NCI-H2029 (cell line): ENCODE data around the gene TXNDC2.
"Not testable (repeated sequence)": the region's sequence is repeated elsewhere in the genome, so short reads cannot be mapped to it uniquely, and the experiment has no call there.

Experiments used
- DNase-seq: peaks from one replicate; lab custom pipeline; 2025; lab: John Stamatoyannopoulos, UW

Gene TXNDC2

GRCh38 chr18:9885170-9886004 lies at the start of gene TXNDC2:
Gene TXNDC2 (plus strand): TSS chr18:9885973. CDS start chr18:9886681, 708 bp downstream.
- no peak for DNase-seq

GRCh38 chr18:9838144-9838877 lies 47.5 kb upstream of the TXNDC2 start:
- peak; percentile 68 for DNase-seq

DNA sequence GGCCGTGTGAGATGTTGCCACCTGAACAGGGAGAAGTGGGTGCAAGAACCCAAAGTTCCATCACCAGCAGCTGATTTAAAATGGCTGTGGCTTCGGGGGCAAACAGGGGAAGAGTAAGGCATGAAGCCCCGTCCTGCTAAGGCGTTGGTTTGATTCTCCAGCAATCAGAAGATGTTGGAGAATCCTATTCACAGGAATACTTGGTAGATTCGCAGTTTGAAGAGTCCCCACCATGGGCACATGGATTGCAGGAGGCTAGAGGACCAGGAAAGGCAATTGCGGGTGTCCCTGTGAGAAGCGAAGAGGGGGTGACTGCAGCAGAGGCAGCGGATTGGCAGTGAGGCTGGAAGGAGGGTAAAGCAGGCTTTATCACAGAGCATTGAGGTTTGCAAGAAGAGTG lies 46.6 kb upstream of the TXNDC2 start:
- no peak for DNase-seq

DNA sequence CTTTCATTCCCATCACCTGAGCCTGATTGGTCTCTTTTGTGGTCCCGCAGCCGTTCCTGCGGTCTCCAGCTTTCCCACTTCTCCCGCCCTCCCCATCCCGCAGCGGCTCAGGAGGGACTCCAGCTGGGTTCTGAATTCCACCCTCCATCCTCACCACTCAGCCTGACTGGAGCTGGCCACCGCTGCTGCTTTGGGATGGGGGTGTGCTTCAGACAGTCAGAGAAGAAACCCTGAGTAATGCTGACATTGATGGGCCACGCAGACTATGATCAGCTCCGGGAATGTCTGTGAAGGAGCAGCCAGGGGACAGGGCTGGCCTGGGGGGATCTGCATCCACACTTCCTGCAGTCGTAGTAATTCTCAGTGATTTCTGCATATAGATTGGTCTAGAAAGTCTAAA lies 45.9 kb upstream of the TXNDC2 start:
- DNase-seq: no peak

DNA sequence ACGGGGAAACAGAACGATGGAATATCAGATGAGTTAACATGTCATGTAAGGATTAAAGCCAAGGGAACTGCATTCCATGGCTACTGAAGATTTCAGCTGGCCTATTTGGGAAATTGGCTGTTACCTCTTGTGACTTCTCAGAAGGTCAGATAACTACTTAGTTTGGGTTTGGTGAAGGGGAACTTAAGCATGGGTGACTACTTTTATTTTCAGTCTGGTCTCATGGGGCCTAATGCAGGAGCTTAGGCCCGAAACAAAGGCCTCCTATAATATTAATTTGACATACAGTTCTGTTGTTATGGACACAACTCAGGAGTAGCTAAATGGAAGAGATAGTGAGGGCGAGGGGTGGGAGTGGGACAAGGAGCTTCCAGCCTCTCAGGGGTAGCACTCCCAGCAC lies 44.0 kb upstream of the TXNDC2 start:
- DNase-seq: no peak

GRCh38 chr18:9842448-9842847 lies 43.3 kb upstream of the TXNDC2 start:
- DNase-seq: no peak

DNA sequence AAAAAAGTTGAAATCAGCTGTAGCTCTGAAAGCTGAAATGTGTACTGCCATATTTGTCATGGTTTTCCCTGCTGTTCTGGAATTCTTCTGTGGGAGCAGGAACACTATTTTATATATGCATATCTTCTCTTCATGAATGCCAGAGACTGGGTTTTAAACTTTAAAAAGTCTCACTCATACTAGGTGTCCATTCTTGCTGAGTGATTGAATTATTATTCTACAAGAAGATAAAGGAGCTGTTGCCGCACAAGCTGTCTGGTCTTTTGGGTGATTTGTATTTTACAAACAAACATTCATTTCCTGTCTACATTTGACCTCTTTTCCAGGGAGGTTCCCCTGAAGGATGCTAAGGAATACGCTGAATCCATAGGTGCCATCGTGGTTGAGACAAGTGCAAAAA lies 40.5 kb upstream of the TXNDC2 start:
- DNase-seq: no peak

GRCh38 chr18:9846162-9846925 lies 39.4 kb upstream of the TXNDC2 start:
- DNase-seq: no peak

- no peak for DNase-seq
Measured at GRCh38 chr18:9848170-9848879, 37.4 kb upstream of the TXNDC2 start.

DNA sequence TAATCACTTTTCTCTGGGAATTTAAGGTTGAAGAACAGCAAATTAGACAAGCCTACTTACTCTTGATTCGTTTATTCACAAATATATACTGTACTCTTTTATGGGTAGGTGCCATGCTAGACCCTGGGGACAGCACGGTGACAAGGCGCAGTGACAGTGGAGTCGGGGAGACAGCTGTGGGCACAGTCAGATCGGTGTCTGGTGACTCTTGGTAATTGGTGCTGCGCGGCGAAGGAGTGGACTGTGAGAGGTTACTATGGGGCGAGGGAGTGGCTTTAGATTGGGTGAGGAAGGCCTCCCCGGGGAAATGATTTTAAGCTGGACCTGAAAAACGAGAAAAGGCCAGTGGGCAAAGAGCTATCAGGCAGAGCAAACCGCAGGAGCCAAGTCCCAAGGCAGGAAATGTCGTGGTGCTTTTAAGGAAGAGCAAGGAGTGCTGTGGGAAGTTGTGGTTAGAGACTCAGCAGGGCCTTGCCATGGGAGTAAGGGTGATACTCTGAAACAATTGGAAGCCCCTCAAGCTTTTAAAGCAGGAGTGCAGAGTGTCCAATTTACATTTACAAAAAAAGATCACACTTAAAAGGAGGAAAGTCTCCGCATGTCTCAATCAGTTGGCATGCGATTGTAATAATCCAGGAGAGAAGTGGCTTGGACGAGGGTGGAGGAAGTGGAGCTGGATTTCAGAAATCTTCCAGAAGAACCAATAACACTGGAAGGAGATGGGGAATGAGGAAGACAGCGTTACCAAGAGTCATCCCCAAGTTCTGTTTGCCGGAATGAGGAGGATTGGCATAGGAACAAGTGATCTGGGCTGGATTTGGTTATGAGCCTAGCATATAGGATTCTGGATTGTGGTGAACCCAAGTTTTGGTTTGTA lies 36.1 kb upstream of the TXNDC2 start:
- DNase-seq: no peak

DNA sequence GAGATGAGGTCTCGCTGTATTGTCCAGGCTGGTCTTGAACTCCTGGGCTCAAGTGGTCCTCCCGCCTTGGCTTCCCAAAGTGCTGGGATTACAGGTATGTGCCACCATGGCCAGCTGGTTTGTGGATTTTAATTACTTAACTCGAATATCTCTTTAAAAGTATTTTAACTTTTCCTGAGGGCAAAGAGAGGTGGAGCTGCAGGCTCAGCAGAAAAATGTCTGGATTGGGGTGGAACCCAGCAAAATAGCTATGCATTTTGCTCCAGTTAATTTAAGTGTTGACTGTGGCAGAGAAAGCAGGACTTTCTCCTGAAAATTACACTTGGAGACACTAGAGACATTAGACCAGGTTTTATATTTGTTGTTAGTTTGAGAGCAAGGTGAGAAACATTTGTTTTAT lies 35.5 kb upstream of the TXNDC2 start:
- DNase-seq: no peak

- DNase-seq: no peak
Measured at GRCh38 chr18:9851511-9851910, 34.3 kb upstream of the TXNDC2 start.

DNA sequence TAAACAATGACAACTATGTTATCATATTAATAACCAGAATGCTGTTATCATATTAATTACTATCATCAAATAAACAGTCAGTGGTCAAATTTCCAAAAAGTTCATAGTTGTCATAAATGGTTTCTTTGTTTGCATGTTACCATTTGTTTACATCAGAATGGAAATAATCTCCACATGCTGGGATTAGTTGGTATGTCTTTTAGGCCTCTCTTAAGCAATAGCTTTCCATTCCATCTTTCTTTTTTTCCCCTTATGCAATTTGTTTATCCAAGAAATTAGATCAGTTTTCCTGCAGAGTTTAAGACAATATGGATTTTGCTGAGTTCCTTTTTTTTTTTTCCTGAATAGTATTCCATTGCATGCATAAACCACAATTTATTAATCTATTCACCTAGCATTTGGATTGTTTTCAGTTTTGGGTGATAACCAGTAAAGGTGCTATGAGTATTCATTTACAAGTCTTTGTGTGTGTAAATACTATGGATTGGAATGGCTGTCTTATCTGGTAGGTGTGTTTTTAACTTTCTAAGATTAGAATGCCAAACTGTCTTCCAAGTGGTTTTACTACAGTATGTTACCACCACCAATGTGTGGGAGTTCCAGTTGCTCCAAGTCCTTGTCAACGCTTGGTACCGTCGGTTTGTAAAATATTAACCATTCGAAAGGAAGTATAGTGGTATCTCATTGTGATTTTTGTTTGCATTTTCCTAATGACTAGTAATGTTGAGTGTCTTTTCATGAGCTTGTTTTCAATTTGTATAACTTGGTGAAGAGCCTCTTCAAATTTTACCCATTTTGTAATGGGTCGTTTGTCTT lies 33.3 kb upstream of the TXNDC2 start:
- no peak for DNase-seq

- no peak for DNase-seq
Measured at GRCh38 chr18:9854801-9855676, 30.7 kb upstream of the TXNDC2 start.

DNA sequence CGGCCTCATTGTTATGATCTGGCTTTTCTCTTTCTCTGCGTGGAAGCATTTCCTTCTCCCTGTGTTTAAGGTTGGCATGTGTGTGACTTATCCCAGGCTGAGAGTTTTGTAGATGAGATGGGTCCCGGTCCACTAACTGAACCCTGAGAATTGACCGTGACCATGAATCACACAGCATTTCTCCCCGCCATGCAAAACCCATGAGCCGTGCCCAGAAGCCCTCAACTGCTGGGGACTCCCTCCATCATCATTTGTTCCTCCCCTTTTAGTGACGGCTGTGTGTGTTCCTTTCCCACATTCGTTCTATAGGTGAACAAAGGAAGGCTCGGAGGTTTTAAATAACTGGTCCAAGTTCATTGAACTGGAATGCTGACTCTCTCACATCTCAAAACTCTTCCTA lies 30.1 kb upstream of the TXNDC2 start:
- no peak for DNase-seq

DNA sequence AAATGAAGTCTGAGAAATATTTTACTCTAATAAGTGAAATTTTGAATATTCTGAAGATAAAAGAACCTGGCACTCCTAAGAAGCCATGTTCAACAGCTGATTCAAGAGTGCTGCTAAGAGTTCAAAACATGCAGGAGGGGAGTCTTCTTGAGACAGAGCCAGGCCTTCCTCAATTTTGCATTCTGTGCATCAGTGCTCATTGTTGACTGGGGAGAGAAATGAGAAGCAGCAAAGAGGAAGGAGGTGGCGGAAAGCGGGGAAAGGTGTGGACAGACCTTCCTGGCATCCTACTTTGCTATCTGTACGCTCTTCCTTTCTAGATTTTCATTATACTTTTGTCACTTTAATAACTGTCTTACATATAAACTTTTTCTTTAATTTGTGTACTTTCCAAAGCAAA lies 29.7 kb upstream of the TXNDC2 start:
- no peak for DNase-seq

GRCh38 chr18:9857479-9857998 lies 28.2 kb upstream of the TXNDC2 start:
- not testable (repeated sequence) for DNase-seq

DNA sequence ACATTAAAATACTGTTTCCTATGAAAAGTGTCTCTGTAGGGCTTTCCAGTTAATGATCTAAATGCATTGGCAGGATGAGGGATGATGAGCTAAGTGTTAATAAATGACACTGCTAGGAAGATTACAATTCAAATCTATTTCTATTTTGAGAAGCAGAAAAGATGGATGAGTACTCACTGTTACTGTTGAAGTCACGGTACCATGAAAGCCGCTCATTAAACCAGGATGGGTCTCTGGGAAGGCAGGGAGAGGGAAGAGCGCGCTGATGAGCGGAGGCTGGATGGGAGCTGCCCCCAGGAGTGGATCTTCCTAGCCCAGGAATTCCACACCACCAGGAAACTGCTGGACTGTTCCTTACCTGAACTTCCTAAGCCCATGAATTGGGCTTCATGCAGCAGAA lies 27.1 kb upstream of the TXNDC2 start:
- no peak for DNase-seq

DNA sequence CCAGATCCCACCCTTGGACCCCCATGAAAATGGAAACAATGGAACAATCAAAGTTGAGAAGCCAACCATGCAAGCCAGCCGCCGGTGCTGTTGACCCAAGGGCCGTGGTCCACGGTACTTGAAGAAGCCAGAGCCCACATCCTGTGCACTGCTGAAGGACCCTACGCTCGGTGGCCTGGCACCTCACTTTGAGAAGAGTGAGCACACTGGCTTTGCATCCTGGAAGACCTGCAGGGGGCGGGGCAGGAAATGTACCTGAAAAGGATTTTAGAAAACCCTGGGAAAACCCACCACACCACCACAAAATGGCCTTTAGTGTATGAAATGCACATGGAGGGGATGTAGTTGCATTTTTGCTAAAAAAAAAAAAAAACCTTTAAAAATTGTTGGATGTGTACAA lies 26.5 kb upstream of the TXNDC2 start:
- no peak for DNase-seq
